Fibroblast of villous mesenchyme (primary cell): Measurements from ENCODE around the gene FYB1. TPM values are rescaled to one million over a fixed set of nuclear protein-coding genes. Genes with fewer than 3 reads are reported as not detected.

ENCODE experiments used
- DNase-seq: peaks from one replicate; pipeline ENCODE4 v3.0.0-alpha.2; 2010; ENCODE audit warnings: low read depth
- H3K4me3 ChIP-seq: 2 replicates; pipeline ENCODE4 v1.5.1; 2011; ENCODE audit warnings: low read depth, mild to moderate bottlenecking, low read length
- CTCF ChIP-seq: IDR thresholded peaks from 2 replicates; pipeline ENCODE4 v1.5.1; 2012; ENCODE audit warnings: low read depth, mild to moderate bottlenecking, low read length; ENCODE audit not compliant: insufficient read depth
- total RNA-seq: library from RNA; depleted of rRNA; stranded (reverse); fragments of >200 nt; gene quantifications from 2 replicates; pipeline ENCODE4 v1.2.3, GENCODE V29; 2012

Gene FYB1
- not detected in 2 replicates for total RNA-seq

- no peak within 1 kb of the TSS for H3K4me3 ChIP-seq
- TF ChIP-seq CTCF, result no peak
- peak; percentile 28 for DNase-seq
These were observed at the start of gene FYB1 for GRCh38 chr5:39219437-39219836. Gene FYB1 (minus strand): TSS chr5:39219563. CDS start chr5:39202960, 16,603 bp downstream.

GRCh38 chr5:39267186-39267585, 47.8 kb upstream of the FYB1 start:
- TF ChIP-seq CTCF, result no peak
- no peak for DNase-seq
- no peak overlapping the region for H3K4me3 ChIP-seq

GRCh38 chr5:39266442-39266841, 47.1 kb upstream of the FYB1 start:
- no peak overlapping the region for H3K4me3 ChIP-seq
- DNase-seq, result no peak
- TF ChIP-seq CTCF, result no peak

- H3K4me3 ChIP-seq, result no peak overlapping the region
- DNase-seq, result no peak
- TF ChIP-seq CTCF, result no peak
These were observed 45.2 kb upstream of the FYB1 start for GRCh38 chr5:39264528-39264927.

GRCh38 chr5:39262981-39263380, 43.6 kb upstream of the FYB1 start:
- no peak overlapping the region for H3K4me3 ChIP-seq
- no peak for TF ChIP-seq CTCF
- DNase-seq, result no peak

- H3K4me3 ChIP-seq, result no peak overlapping the region
- no peak for DNase-seq
- TF ChIP-seq CTCF, result no peak
These were observed 40.7 kb upstream of the FYB1 start for GRCh38 chr5:39260095-39260494.

- TF ChIP-seq CTCF, result no peak
- H3K4me3 ChIP-seq, result no peak overlapping the region
- no peak for DNase-seq
These were observed 38.2 kb upstream of the FYB1 start for GRCh38 chr5:39257554-39257953.
